GM19351 (cell line): ENCODE measurements around the gene PDK2.

Experiments used
- ATAC-seq: cut with Tn5 transposase; IDR thresholded peaks from one replicate; pipeline ENCODE4 v1.9.1; 2021; ENCODE audit warnings: mild to moderate bottlenecking, moderate library complexity; ENCODE audit not compliant: unreplicated experiment

The PDK2 gene

DNA sequence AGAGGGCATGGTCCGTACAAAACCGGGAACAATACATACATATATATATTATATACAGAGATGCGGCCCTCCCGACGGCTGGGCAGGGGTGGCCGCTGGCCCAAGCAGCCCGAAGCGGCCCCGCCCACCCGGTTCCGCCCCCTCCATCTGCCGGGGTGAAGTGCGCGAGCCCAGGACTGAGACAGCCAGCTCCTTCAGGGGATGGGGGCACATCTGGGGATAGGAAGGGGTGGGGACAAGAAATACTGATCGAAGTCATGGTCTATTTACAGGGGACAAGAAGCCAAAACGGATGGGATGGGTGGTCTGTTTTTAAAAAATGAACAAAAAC is 38.6 kb downstream of the PDK2 start:
- no peak for ATAC-seq

DNA sequence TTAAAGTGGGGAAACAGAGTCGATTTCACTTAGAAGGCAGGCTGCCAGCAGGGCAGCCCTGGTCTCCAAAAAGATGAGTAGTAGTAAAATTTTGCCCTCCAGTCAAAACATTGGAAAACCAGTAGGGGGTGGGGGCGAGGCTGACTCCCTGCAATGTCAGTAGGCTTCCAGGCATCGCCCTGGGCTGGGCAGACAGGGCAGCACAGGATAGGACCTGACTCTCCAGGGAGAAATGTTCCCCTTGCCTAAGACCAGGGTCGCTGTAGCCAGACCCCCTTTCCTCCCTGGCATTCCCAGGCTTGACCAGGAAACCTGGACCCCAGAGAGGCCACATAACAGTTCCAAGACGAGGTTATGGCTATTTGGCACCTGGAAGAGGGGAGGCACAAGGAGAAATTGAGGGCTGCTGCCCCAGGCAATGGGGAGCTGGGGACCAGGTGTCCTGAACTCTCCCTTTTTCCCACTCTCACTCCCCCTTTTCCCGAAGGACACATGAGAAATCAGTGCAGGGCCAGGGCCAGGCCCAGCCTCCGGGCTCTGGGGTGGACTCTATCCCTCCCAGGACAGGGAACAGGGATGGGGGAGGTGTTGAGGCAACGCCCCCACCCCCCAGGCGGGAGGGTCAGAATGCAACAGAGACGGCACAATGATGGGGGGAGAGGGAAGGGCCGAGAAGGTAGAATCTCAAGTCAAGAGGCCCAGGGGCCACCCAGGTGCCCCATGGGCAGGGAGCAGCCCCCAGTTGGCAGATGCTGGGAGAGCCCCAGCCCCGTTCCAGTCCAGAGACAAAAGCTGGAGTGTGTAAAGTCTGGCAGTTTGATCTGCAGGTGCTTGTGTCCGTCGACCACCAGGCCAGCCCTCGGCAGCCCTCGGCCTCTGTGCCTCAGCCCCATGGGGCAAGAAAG is 39.3 kb downstream of the PDK2 start:
- no peak for ATAC-seq

GRCh38 chr17:50135316-50136095 is 40.4 kb downstream of the PDK2 start:
- ATAC-seq, result no peak

GRCh38 chr17:50136096-50136687 is 41.0 kb downstream of the PDK2 start:
- ATAC-seq, result no peak

- no peak for ATAC-seq
Measured at GRCh38 chr17:50137042-50137441, 41.9 kb downstream of the PDK2 start.

GRCh38 chr17:50139185-50139783 is 44.1 kb downstream of the PDK2 start:
- ATAC-seq, result no peak

DNA sequence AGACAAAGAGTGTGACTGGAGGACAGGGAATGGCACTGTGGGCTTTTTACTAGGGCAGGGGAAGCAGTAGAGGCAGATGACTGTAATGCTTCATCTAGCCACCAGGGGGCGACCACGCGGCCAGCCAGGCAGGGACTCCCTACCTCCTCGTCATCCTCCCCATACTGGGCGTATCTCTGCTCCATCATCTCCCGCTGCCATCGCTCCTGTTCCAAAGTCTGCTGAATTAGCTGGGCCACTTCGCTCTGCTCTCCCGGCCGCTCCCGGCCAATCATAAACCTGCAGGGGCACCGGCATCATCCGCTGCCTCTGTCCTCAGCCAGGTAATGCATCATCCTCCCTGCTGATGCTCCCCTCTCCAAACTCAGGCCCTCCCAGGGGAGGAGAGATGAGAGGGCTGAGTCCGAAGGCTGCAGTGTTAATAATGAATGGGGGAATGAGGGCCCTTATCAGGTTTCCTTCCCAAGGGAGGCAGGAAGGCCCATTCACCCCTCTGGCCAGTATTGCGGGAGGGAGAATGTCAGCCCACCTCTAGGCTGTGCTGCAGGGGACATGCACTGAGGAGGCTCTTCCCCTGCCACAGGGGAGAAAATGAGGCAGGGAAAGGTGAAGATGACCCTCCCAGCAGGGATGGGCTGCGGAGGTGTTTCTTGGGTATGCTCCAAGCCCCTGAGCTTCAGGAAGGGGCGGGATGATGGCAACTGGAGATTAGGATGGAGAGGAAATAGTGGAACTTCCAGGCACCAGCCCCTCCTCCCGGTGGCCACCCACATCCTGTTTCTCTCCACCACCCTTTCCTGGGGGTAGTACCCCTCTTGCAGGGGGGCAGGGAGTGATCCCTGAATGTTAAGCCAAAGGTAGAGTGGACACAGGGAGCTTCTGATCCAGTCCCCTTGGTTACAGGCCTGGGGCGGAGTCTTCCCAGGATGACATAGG is 45.1 kb downstream of the PDK2 start:
- ATAC-seq, result peak; percentile 66

DNA sequence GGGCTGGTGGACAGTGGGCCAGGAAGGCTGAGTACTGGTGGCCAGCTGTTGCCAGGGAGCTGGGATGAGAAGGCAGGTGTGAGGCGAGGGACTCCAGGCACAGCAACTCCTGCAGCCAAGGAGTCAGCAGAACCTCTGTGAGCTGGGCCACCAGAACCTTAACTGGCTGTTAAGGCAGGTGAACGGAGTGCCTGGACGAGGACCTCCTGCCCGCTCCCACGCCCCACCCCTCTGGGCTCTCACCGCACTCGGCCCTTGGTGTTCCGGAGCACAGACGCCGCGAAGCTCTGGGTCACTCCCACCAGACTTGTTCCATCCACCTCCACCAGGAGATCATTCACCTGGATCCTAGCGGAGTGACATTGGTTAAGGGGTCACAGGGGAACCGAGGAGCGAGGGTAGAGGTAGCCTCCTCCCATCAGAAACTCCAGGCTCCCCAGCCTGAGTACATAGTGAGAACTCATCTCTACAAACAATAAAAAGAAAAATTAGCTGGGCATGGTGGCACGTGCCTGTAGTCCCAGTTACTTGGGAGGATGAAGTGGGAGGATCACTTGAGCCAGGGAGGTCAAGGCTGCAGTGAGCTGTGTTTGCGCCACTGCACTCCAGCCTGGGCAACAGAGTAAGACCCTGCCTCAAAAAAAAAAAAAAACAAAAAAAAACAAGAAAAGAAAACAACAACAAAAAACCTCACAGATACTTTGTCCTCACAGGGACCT is 46.0 kb downstream of the PDK2 start:
- ATAC-seq, result no peak

- no peak for ATAC-seq
Measured at GRCh38 chr17:50141745-50142110, 46.6 kb downstream of the PDK2 start.

GRCh38 chr17:50143461-50144176 is 48.5 kb downstream of the PDK2 start:
- no peak for ATAC-seq

DNA sequence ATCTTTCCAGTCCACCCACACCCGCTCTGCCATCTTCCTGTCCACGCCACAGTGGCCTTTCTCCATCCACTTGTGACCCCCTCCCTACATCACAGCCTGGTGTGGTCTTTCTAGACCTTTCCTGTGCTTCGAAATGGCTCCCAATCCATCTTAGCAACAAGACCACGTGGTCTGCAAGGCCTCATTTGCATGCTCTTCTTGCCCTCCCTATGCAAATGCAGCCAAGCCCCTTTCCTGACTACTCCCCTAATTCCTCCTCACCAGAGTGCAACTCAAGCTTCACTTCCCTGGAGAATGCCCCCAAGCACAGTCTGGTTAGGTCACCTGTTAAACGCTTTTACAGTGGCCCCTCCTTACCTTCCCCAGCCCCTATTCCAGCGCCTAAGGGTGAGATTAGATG is 49.2 kb downstream of the PDK2 start:
- ATAC-seq, result no peak

DNA sequence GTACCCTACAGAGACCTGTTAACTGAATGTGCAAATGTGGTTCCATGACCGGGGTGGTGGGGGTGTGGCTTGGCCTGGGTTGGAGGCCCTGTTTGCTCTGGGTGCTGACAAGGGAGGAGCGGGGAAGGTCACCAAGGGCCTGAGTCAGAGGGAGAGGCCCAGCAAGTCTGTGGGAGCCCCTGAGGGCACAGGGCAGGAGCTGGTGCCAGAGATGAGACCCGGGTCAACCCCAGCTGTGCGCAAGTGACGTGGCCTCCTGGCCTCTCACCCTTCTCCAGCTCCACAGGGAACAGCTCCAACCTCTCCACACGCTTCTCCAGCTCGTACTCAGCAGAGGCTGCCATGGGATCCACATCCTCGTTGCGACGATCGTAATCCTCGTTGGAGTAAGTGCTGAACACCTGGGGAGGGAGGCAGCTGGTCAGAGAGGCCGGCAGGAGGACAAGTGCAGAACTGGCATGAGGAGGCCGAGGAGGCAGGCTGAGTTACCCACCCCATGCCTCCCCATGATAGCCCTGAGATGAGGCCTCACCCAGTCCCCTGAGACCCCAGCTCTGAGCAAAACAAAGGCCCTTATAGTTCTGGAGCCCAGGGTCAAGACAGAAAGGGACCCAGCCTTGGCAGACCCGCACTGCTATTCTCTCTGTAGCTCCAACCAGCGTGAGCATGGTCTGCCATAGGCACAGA is 49.8 kb downstream of the PDK2 start:
- no peak for ATAC-seq

- ATAC-seq, result no peak
Measured at GRCh38 chr17:50145532-50146229, 50.5 kb downstream of the PDK2 start.

GRCh38 chr17:50146230-50146926 is 51.2 kb downstream of the PDK2 start:
- ATAC-seq, result no peak

GRCh38 chr17:50146927-50147665 is 51.9 kb downstream of the PDK2 start:
- no peak for ATAC-seq

DNA sequence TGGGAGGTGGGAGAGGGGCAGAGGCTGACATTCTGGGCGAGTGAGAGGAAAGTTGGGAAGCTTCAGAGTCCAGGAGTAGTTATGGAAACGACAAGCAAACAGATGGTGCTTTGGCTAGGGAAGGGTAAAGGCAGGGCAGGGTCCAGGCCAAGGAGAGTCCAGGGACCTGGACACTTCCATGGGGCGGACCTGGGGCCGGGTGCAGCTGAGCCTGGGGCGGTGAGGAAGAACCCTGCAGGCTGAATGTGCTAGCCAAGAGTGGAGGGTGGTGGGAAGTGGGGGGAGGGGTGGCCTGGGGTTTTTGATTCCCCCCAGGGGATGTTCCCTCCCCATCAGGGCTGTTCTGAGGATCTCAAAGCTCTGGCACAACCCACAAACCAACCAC is 52.7 kb downstream of the PDK2 start:
- no peak for ATAC-seq
